ENCODE results near the gene CSTB.
A peak's percentile ranks its signal among the peaks of the same experiment; 100 is the strongest.

Gene CSTB

GRCh38 chr21:43779660-43780059, 3.6 kb upstream of the CSTB start:
- H3K4me3 ChIP-seq (ENCODE audit: low read depth, low read length): no peak overlapping the region
- no peak for DNase-seq (ENCODE audit: low read depth)
- TF ChIP-seq CTCF (IDR thresholded peaks at IDR 0.05; ENCODE audit: low read depth, low read length, missing control alignments): no peak

DNA sequence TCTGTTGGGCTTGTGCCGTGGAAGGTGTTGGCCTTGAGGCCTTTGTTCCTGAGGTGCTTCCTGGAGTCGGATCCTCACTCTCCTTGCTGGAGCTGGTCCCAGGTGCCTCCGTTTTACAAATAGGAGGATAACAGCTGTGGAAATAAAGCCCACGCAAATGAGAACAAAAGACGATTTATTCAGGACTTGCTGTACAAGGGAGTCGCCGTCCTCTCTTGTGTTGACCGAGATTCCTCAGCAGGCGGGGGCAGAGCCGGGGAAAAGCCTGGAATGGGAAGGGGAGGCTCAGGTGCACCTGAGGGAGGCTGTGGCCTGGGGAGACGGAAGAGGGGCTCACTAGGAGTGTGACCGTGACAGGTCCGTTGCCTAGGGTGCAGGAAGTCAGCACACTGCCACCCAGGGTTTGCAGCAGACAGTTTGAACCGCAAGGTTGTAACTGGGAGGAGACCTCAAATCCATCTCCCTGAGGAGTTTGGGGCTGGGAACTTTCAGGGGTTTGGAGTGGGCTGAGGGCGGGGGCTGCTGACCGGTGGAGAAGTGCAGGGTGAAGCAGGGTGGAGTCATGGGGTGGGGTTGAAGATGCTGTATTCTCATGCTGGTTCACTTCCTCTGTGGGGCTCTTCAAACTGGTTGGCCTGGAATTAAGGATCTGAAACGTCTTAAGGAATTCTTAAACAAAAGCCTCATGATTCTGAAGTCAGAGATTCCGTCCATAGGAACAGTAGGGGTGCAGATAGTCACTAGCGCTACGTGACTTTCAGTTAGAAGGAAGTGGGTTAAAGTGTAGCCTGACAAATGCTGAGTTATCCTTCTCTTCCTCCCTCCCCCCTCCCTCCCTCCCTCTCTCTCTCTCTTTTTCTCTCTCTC, 2.6 kb upstream of the CSTB start:
- DNase-seq (ENCODE audit: low read depth): no peak
- no peak for TF ChIP-seq CTCF (IDR thresholded peaks at IDR 0.05; ENCODE audit: low read depth, low read length, missing control alignments)
- no peak overlapping the region for H3K4me3 ChIP-seq (ENCODE audit: low read depth, low read length)

- no peak for TF ChIP-seq CTCF (IDR thresholded peaks at IDR 0.05; ENCODE audit: low read depth, low read length, missing control alignments)
- no peak overlapping the region for H3K4me3 ChIP-seq (ENCODE audit: low read depth, low read length)
- DNase-seq (ENCODE audit: low read depth): no peak
Observed at GRCh38 chr21:43777953-43778352, 1.8 kb upstream of the CSTB start.

GRCh38 chr21:43775190-43775589, 918 bp downstream of the CSTB start:
- peak overlapping the region; percentile 74 for H3K4me3 ChIP-seq (ENCODE audit: low read depth, low read length)
- no peak for TF ChIP-seq CTCF (IDR thresholded peaks at IDR 0.05; ENCODE audit: low read depth, low read length, missing control alignments)
- DNase-seq (ENCODE audit: low read depth): no peak

DNA sequence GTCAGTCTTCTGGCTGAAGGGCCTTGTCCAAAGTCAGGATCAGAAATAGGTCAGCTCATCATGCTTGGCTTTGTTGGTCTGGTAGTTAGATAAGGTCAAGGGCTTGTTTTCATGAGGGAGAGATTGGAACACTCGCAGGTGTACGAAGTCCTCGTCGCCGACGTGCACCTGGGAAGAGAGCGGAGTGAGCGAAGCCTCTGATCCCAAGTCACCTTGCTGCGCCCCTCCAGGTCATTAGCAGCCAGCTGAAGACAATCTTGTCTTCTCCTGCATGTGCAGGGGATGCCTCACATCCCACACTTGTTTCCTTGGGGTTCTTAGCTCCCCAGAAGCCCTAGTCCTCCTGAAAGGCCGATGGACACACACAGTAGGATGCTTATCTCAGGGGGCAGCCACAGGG, 1.9 kb downstream of the CSTB start:
- H3K4me3 ChIP-seq (ENCODE audit: low read depth, low read length): no peak overlapping the region

GRCh38 chr21:43772425-43772821, 3.7 kb downstream of the CSTB start:
- no peak for TF ChIP-seq CTCF (IDR thresholded peaks at IDR 0.05; ENCODE audit: low read depth, low read length, missing control alignments)
- no peak overlapping the region for H3K4me3 ChIP-seq (ENCODE audit: low read depth, low read length)
- no peak for DNase-seq (ENCODE audit: low read depth)

More for the DNA sequence above, 1.9 kb downstream of the CSTB start:
- no peak for DNase-seq (ENCODE audit: low read depth)
- TF ChIP-seq CTCF (IDR thresholded peaks at IDR 0.05; ENCODE audit: low read depth, low read length, missing control alignments): no peak
